T-helper 2 cell treated with Interferon-gamma antibody and Interleukin-4, amounts not matched to agents 5 μg/mL and 100 μg/mL, for 36 hours (primary cell): Measurements from ENCODE around the gene CPS1.

ENCODE experiments used
- DNase-seq: peaks from one replicate; pipeline ENCODE4 v3.0.0; 2021; ENCODE audit warnings: low spot score
- H3K27ac Mint-ChIP-seq: one replicate; pipeline ENCODE4 v1.8.0; 2021; ENCODE audit warnings: mild to moderate bottlenecking, mixed read lengths
- H3K27me3 Mint-ChIP-seq: one replicate; pipeline ENCODE4 v1.8.0; 2021; ENCODE audit warnings: low read depth, mixed read lengths
- H3K36me3 Mint-ChIP-seq: one replicate; pipeline ENCODE4 v1.8.0; 2021; ENCODE audit warnings: low read depth, mixed read lengths
- H3K4me1 Mint-ChIP-seq: one replicate; pipeline ENCODE4 v1.8.0; 2021; ENCODE audit warnings: low read depth, mixed read lengths
- H3K4me3 Mint-ChIP-seq: one replicate; pipeline ENCODE4 v1.8.0; 2022; ENCODE audit warnings: mild to moderate bottlenecking, moderate library complexity, mixed read lengths
- H3K9me3 Mint-ChIP-seq: one replicate; pipeline ENCODE4 v1.8.0; 2021; ENCODE audit warnings: mixed read lengths

CPS1 gene

GRCh38 chr2:210604666-210605065 is 48.3 kb downstream of the CPS1 start:
- no peak overlapping the region for H3K27ac Mint-ChIP-seq
- no peaks in the 10 kb centered on the region for H3K27me3 Mint-ChIP-seq
- H3K4me1 Mint-ChIP-seq, result no peaks in the 10 kb centered on the region
- H3K9me3 Mint-ChIP-seq, result no peaks in the 10 kb centered on the region
- H3K36me3 Mint-ChIP-seq, result no peaks in the 10 kb centered on the region
- no peak for DNase-seq
- H3K4me3 Mint-ChIP-seq, result no peak overlapping the region

- Mint-ChIP-seq H3K36me3 (no peaks in the 10 kb centered on the region), H3K27me3 (no peaks in the 10 kb centered on the region), H3K9me3 (no peaks in the 10 kb centered on the region), H3K4me1 (no peaks in the 10 kb centered on the region), H3K4me3 (no peak overlapping the region), H3K27ac (no peak overlapping the region)
- no peak for DNase-seq
These were observed 49.6 kb downstream of the CPS1 start for GRCh38 chr2:210606001-210606400.

GRCh38 chr2:210611466-210611865 is 55.1 kb downstream of the CPS1 start:
- Mint-ChIP-seq H3K4me1 (no peaks in the 10 kb centered on the region), H3K27me3 (no peaks in the 10 kb centered on the region), H3K9me3 (no peaks in the 10 kb centered on the region), H3K4me3 (no peak overlapping the region), H3K36me3 (no peaks in the 10 kb centered on the region), H3K27ac (no peak overlapping the region)
- no peak for DNase-seq

- H3K4me3 Mint-ChIP-seq, result no peak overlapping the region
- H3K27me3 Mint-ChIP-seq, result no peaks in the 10 kb centered on the region
- H3K9me3 Mint-ChIP-seq, result no peaks in the 10 kb centered on the region
- H3K36me3 Mint-ChIP-seq, result no peaks in the 10 kb centered on the region
- no peak for DNase-seq
- H3K4me1 Mint-ChIP-seq, result no peaks in the 10 kb centered on the region
- no peak overlapping the region for H3K27ac Mint-ChIP-seq
These were observed 59.7 kb downstream of the CPS1 start for GRCh38 chr2:210616074-210616473.

- no peak overlapping the region for H3K4me3 Mint-ChIP-seq
- H3K36me3 Mint-ChIP-seq, result no peaks in the 10 kb centered on the region
- H3K4me1 Mint-ChIP-seq, result no peaks in the 10 kb centered on the region
- H3K27me3 Mint-ChIP-seq, result no peaks in the 10 kb centered on the region
- H3K9me3 Mint-ChIP-seq, result no peaks in the 10 kb centered on the region
- H3K27ac Mint-ChIP-seq, result no peak overlapping the region
- no peak for DNase-seq
These were observed 60.9 kb downstream of the CPS1 start for GRCh38 chr2:210617318-210617717.

GRCh38 chr2:210617732-210618330 is 61.4 kb downstream of the CPS1 start:
- Mint-ChIP-seq H3K27ac (no peak overlapping the region), H3K4me1 (no peaks in the 10 kb centered on the region), H3K27me3 (no peaks in the 10 kb centered on the region), H3K9me3 (no peaks in the 10 kb centered on the region), H3K4me3 (no peak overlapping the region), H3K36me3 (no peaks in the 10 kb centered on the region)
- DNase-seq, result no peak

- H3K4me3 Mint-ChIP-seq, result no peak overlapping the region
- H3K27me3 Mint-ChIP-seq, result no peaks in the 10 kb centered on the region
These were observed 64.1 kb downstream of the CPS1 start for GRCh38 chr2:210620456-210620855.

GRCh38 chr2:210623506-210623905 is 67.1 kb downstream of the CPS1 start:
- no peak for DNase-seq
- H3K4me3 Mint-ChIP-seq, result no peak overlapping the region
- H3K4me1 Mint-ChIP-seq, result no peaks in the 10 kb centered on the region
- H3K9me3 Mint-ChIP-seq, result no peaks in the 10 kb centered on the region
- H3K27ac Mint-ChIP-seq, result no peak overlapping the region
- no peaks in the 10 kb centered on the region for H3K36me3 Mint-ChIP-seq
- no peaks in the 10 kb centered on the region for H3K27me3 Mint-ChIP-seq

More at GRCh38 chr2:210620456-210620855, 64.1 kb downstream of the CPS1 start:
- no peak for DNase-seq
- Mint-ChIP-seq H3K9me3 (no peaks in the 10 kb centered on the region), H3K4me1 (no peaks in the 10 kb centered on the region), H3K27ac (no peak overlapping the region), H3K36me3 (no peaks in the 10 kb centered on the region)

GRCh38 chr2:210626849-210627248 is 70.5 kb downstream of the CPS1 start:
- Mint-ChIP-seq H3K36me3 (no peaks in the 10 kb centered on the region), H3K27me3 (no peaks in the 10 kb centered on the region), H3K9me3 (no peaks in the 10 kb centered on the region), H3K4me3 (no peak overlapping the region), H3K27ac (no peak overlapping the region), H3K4me1 (no peaks in the 10 kb centered on the region)
- DNase-seq, result no peak

- no peak overlapping the region for H3K27ac Mint-ChIP-seq
- H3K4me3 Mint-ChIP-seq, result no peak overlapping the region
- no peak for DNase-seq
- no peaks in the 10 kb centered on the region for H3K4me1 Mint-ChIP-seq
- H3K9me3 Mint-ChIP-seq, result no peaks in the 10 kb centered on the region
- no peaks in the 10 kb centered on the region for H3K36me3 Mint-ChIP-seq
- no peaks in the 10 kb centered on the region for H3K27me3 Mint-ChIP-seq
These were observed 74.6 kb downstream of the CPS1 start for GRCh38 chr2:210630873-210631560.

GRCh38 chr2:210633699-210634098 is 77.3 kb downstream of the CPS1 start:
- DNase-seq, result no peak
- Mint-ChIP-seq H3K27ac (no peak overlapping the region), H3K4me3 (no peak overlapping the region), H3K27me3 (no peaks in the 10 kb centered on the region), H3K4me1 (no peaks in the 10 kb centered on the region), H3K36me3 (no peaks in the 10 kb centered on the region), H3K9me3 (no peaks in the 10 kb centered on the region)

GRCh38 chr2:210635257-210635656 is 78.9 kb downstream of the CPS1 start:
- no peaks in the 10 kb centered on the region for H3K4me1 Mint-ChIP-seq
- no peak for DNase-seq
- no peaks in the 10 kb centered on the region for H3K36me3 Mint-ChIP-seq
- no peak overlapping the region for H3K27ac Mint-ChIP-seq
- no peaks in the 10 kb centered on the region for H3K9me3 Mint-ChIP-seq
- no peaks in the 10 kb centered on the region for H3K27me3 Mint-ChIP-seq
- H3K4me3 Mint-ChIP-seq, result no peak overlapping the region

- Mint-ChIP-seq H3K27me3 (no peaks in the 10 kb centered on the region), H3K4me3 (no peak overlapping the region), H3K36me3 (no peaks in the 10 kb centered on the region), H3K9me3 (no peaks in the 10 kb centered on the region), H3K27ac (no peak overlapping the region), H3K4me1 (no peaks in the 10 kb centered on the region)
- DNase-seq, result no peak
These were observed 85.9 kb downstream of the CPS1 start for GRCh38 chr2:210642333-210642732.

- DNase-seq, result no peak
- Mint-ChIP-seq H3K4me1 (no peaks in the 10 kb centered on the region), H3K27me3 (no peaks in the 10 kb centered on the region), H3K27ac (no peak overlapping the region), H3K36me3 (no peaks in the 10 kb centered on the region), H3K4me3 (no peak overlapping the region), H3K9me3 (no peaks in the 10 kb centered on the region)
These were observed 90.8 kb downstream of the CPS1 start for GRCh38 chr2:210647151-210647550.

- DNase-seq, result no peak
- Mint-ChIP-seq H3K36me3 (no peaks in the 10 kb centered on the region), H3K27me3 (no peaks in the 10 kb centered on the region), H3K4me1 (no peaks in the 10 kb centered on the region), H3K9me3 (no peaks in the 10 kb centered on the region), H3K4me3 (no peak overlapping the region), H3K27ac (no peak overlapping the region)
These were observed 97.7 kb downstream of the CPS1 start for GRCh38 chr2:210654091-210654490.
